Astrocyte (in vitro differentiated cells and primary cell): ENCODE measurements around the gene AP3S1.

Experiments used
- CTCF ChIP-seq: IDR thresholded peaks from 2 replicates; pipeline ENCODE4 v1.5.1; 2011; ENCODE audit warnings: low read depth, mild to moderate bottlenecking, inconsistent platforms, low read length, moderate library complexity; ENCODE audit not compliant: insufficient read depth
- EZH2 ChIP-seq: IDR thresholded peaks from 2 replicates; pipeline ENCODE4 v1.6.1; 2012; ENCODE audit warnings: mild to moderate bottlenecking, low read length, inconsistent platforms; ENCODE audit not compliant: insufficient read depth

GRCh38 chr5:115869256-115869795, 27.6 kb downstream of the AP3S1 start:
- TF ChIP-seq CTCF (no peak), EZH2 (no peak)
